Measurements from ENCODE around the gene ITGA4.

DNA sequence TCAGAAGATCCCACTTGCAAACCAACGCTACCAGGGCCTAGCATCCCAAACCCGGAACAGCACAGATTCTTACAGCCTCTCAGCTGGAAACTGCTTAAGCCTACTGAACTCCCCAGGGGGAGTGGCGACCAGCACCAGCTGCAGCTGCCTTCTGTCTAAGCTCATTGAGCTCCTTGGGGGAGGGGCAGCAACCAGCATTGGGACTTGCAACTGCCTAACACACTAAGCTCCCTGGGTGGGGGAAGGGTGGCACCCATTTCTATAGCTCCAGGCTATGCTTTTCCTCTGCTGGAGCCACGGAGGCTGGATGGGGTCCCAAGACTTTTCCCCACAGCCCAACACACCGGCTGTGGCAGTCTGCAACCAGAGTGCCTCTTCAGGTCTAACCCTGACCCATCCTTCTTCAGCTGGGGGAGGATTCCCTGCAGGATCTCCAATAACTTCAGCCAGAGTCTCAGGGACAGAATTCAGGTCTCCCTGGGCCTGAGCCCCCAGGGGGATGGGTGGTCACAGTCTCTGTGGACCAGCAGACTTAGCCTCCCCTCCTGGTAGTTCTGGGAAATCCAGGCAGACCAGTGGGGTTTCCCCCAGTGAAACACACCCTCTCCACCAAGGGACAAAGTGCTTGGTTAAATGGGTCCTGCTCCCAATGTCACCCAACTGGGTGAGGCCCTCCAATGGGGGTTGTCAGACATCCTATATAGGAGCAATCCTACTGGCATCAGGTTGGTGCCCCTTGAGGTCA lies 45.9 kb upstream of the ITGA4 start:
- no peak for TF ChIP-seq JUN (CRISPR knock-in tag; IDR thresholded peaks at IDR 0.05)
- TF ChIP-seq SP1 (IDR thresholded peaks at IDR 0.05): no peak
- TF ChIP-seq SP1 (CRISPR knock-in tag; IDR thresholded peaks at IDR 0.05): no peak
- TF ChIP-seq, protein P1, sequence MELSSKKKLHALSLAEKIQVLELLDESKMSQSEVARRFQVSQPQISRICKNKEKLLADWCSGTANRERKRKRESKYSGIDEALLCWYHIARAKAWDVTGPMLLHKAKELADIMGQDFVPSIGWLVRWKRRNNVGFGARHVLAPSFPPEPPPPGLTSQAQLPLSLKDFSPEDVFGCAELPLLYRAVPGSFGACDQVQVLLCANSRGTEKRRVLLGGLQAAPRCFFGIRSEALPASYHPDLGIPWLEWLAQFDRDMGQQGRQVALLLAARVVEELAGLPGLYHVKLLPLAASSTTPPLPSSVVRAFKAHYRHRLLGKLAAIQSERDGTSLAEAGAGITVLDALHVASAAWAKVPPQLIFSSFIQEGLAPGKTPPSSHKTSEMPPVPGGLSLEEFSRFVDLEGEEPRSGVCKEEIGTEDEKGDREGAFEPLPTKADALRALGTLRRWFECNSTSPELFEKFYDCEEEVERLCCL (CRISPR knock-in tag; IDR thresholded peaks at IDR 0.05; ENCODE audit: borderline replicate concordance): no peak

Measured in HepG2 (cell line).